Measurements from ENCODE around the gene LRRC37A3.
"Not testable (repeated sequence)": the region's sequence is repeated elsewhere in the genome, so short reads cannot be mapped to it uniquely, and the experiment has no call there.

DNA sequence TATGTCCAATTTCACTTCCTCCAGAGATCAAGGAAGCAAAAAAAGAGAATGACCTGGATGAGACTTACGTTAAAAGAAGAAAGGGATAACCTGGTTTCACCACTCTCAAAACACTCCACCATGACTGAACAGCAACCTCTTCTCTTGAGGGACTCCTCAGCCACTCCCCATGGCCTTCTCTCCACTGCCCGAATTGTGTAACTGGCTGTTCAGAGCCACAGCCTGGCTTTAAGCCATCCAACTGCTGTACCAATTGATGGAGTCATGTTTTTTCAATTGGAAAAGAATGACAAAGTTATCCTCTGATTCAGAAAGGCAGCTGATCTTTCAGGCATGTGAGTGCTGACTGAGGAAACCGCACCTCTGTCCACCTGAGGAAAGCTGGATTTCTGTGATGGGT is 85.2 kb downstream of the LRRC37A3 start:
- TF ChIP-seq CTCF (conservative IDR thresholded peaks at IDR 0.05 in 1 of 2, IDR thresholded peaks at IDR 0.05 in 1 of 2; ENCODE audit: low read depth in 1 of 2, low read length in 2 of 2); EZH2 (IDR thresholded peaks at IDR 0.05; ENCODE audit: low read length, missing control alignments): not testable (repeated sequence)
